Uterus (tissue), 4 donors: ENCODE data around the gene HSPA5. TPM values are rescaled to one million over a fixed set of nuclear protein-coding genes. Genes with fewer than 3 reads are reported as not detected.

ENCODE experiments used
- DNase-seq, 2 donors: peaks; one replicate each; pipeline ENCODE4 v3.0.0-alpha.2; 2019 to 2020
- H3K27ac ChIP-seq, 2 donors: fragments of 200-600 bp; sonication (generic); 1 replicate in 1 of 2; 2 replicates in 1 of 2; pipeline ENCODE4 v1.5.1; 2016 to 2018
- H3K27me3 ChIP-seq, 2 donors: fragments of 200-600 bp; sonication (generic); one replicate each; pipeline ENCODE4 v1.5.1; 2018 to 2019; ENCODE audit warnings: control low read depth in 1 of 2
- H3K36me3 ChIP-seq, 2 donors: fragments of 200-600 bp; sonication (generic); one replicate each; pipeline ENCODE4 v1.5.1; 2019; ENCODE audit warnings: control low read depth in 1 of 2
- H3K4me1 ChIP-seq, 2 donors: fragments of 200-600 bp; sonication (generic); one replicate each; pipeline ENCODE4 v1.5.1; 2018 to 2019; ENCODE audit warnings: control low read depth in 1 of 2
- H3K4me3 ChIP-seq, 2 donors: fragments of 200-600 bp; sonication (generic); 1 replicate in 1 of 2; 2 replicates in 1 of 2; pipeline ENCODE4 v1.5.1; 2018 to 2019; ENCODE audit warnings: mild to moderate bottlenecking in 1 of 2
- H3K9me3 ChIP-seq, 2 donors: fragments of 200-600 bp; sonication (generic); one replicate each; pipeline ENCODE4 v1.5.1; 2019; ENCODE audit warnings: control low read depth in 1 of 2
- POLR2A ChIP-seq, 2 donors: fragments of 450-650 bp; IDR thresholded peaks; one replicate each; pipeline ENCODE4 v1.6.1; 2016; ENCODE audit warnings: antibody characterized with exemption in 2 of 2, mild to moderate bottlenecking in 1 of 2, moderate library complexity in 1 of 2
- intact Hi-C: fragments of 100-400 bp; cut with DNase I; formaldehyde crosslinking; loops from one replicate; pipeline ENCODE4 v1.15.1; 2023; ENCODE audit warnings: low total_unique reads
- small RNA-seq: library from RNA; depleted of rRNA; stranded (forward); fragments of <200 nt; gene quantifications from one replicate; pipeline ENCODE3, GENCODE V24; 2016
- total RNA-seq, 4 donors: library from RNA; depleted of rRNA in 3 of 4; stranded (reverse); fragments of >200 nt in 3 of 4; gene quantifications; one replicate each; pipeline versions ENCODE4 v1.1.0 to v1.2.4, GENCODE V29; 2014 to 2023
- TF ChIP-seq, protein P1 (sequence below), 4 experiments: fragments of 200-600 bp in 2 of 4; fragments of 450-650 bp in 2 of 4; sonication (generic) in 2 of 4; IDR thresholded peaks; one replicate each; pipeline ENCODE4 v1.5.1; 2016 to 2019; ENCODE audit warnings: antibody characterized with exemption in 4 of 4, mild to moderate bottlenecking in 2 of 4, moderate library complexity in 1 of 4
- donor health status: DM: yes; HTN: yes; CAD: no.

Gene HSPA5
- total RNA-seq, 4 donors from 2014 or later = 23.1 to 143 (median 88.4) TPM

DNA sequence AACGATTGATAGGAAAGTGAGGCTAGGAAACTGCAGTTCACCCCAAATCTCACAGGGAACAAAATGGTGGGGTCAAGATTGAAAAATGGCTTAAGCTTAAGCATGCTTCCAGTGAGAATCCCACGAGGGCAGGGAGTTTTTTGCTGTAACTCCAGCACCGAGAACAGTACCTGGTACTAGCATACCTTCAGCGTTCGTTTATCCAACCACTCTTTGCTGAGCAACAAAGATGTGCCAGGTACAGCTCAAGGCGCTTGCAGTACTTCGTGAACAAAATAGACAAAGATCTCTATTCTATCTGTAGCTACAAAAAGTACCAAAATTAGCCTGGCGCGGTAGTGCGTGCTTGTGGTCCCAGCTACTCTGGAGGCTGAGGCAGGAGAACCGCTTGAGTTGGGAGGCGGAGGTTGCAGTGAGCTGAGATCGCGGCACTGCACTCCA is 50.8 kb downstream of the HSPA5 start:
- TF ChIP-seq POLR2A (IDR thresholded peaks at IDR 0.05) = no peak
- TF ChIP-seq, protein P1, sequence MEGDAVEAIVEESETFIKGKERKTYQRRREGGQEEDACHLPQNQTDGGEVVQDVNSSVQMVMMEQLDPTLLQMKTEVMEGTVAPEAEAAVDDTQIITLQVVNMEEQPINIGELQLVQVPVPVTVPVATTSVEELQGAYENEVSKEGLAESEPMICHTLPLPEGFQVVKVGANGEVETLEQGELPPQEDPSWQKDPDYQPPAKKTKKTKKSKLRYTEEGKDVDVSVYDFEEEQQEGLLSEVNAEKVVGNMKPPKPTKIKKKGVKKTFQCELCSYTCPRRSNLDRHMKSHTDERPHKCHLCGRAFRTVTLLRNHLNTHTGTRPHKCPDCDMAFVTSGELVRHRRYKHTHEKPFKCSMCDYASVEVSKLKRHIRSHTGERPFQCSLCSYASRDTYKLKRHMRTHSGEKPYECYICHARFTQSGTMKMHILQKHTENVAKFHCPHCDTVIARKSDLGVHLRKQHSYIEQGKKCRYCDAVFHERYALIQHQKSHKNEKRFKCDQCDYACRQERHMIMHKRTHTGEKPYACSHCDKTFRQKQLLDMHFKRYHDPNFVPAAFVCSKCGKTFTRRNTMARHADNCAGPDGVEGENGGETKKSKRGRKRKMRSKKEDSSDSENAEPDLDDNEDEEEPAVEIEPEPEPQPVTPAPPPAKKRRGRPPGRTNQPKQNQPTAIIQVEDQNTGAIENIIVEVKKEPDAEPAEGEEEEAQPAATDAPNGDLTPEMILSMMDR (IDR thresholded peaks at IDR 0.05) = no peak
- no peak for DNase-seq
- intact Hi-C loops = no loop called here
- H3K4me3 ChIP-seq = peak overlapping the region; percentile 74 to 93
- peaks cover 5 to 13% of the 10 kb centered on the region in 2 donors for H3K4me1 ChIP-seq
- H3K36me3 ChIP-seq = no peaks in the 10 kb centered on the region
- no peaks in the 10 kb centered on the region for H3K9me3 ChIP-seq
- H3K27me3 ChIP-seq = no peaks in the 10 kb centered on the region
- peak overlapping the region; percentile 91 to 92 for H3K27ac ChIP-seq

- H3K9me3 ChIP-seq = no peaks in the 10 kb centered on the region
- DNase-seq = peak; percentile 95 to 97
- H3K4me1 ChIP-seq = peaks cover 9 to 13% of the 10 kb centered on the region in 2 donors
- no peaks in the 10 kb centered on the region for H3K36me3 ChIP-seq
- no peaks in the 10 kb centered on the region for H3K27me3 ChIP-seq
- intact Hi-C loops = no loop called here
- peak; percentile 54 to 87 for TF ChIP-seq POLR2A (IDR thresholded peaks at IDR 0.05)
- TF ChIP-seq, protein P1 (IDR thresholded peaks at IDR 0.05) = peak; percentile 57 to 77 (median 72)
- H3K27ac ChIP-seq = peak within 1 kb of the TSS; percentile 91 to 92
- H3K4me3 ChIP-seq = peak within 1 kb of the TSS; percentile 74 to 93
Observed at GRCh38 chr9:125189361-125190289, 51.5 kb downstream of the HSPA5 start, which contains the start of gene PPP6C. Gene PPP6C (minus strand): TSS chr9:125189803. CDS start chr9:125189718, 85 bp downstream.

DNA sequence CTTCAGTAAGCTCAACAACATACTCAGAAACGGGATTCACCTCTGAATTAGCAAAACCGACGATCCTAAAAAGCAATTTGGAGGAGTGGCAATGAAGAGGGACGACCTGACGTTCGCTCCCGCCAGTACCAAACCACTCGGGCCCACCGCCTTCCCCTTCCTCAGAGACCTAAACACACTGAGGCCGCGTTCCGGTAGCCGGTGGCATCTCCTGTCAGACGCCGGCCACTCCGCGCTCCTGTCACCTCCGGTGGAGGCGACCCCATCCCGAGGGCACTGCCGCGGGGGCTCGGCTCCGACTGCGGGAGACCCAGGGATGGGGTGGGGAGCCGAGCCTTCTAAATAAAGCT is 52.2 kb downstream of the HSPA5 start:
- no peak for DNase-seq

More for the DNA sequence above, 52.2 kb downstream of the HSPA5 start:
- H3K27me3 ChIP-seq = no peaks in the 10 kb centered on the region
- H3K4me3 ChIP-seq = peak overlapping the region; percentile 74 to 93
- H3K9me3 ChIP-seq = no peaks in the 10 kb centered on the region
- TF ChIP-seq POLR2A (IDR thresholded peaks at IDR 0.05) = no peak
- TF ChIP-seq, protein P1 (IDR thresholded peaks at IDR 0.05) = no peak
- H3K27ac ChIP-seq = peak overlapping the region; percentile 91 to 92
- intact Hi-C loops = no loop called here
- peaks cover 10 to 13% of the 10 kb centered on the region in 2 donors for H3K4me1 ChIP-seq
- no peaks in the 10 kb centered on the region for H3K36me3 ChIP-seq

Small RNA genes within 50 kb of the gene (small RNA-seq; reads per million reads assigned to genes)
- not detected for gene AL354710.1

Other genes starting within 250 kb of the HSPA5 start
- 10 to 100 TPM; 10.2 to 26.4 (median 14.4) TPM for gene SCAI, start 97.8 kb downstream of the HSPA5 start, total RNA-seq
- 10 to 100 TPM; 19.0 to 43.7 (median 21.2) TPM for gene PPP6C, start 51.5 kb downstream of the HSPA5 start, total RNA-seq
- 10 to 100 TPM; 16.0 to 39.7 (median 21.0) TPM for gene RABEPK, start 40.8 kb downstream of the HSPA5 start, total RNA-seq
- 10 to 100 TPM; 41.0 to 73.8 (median 64.0) TPM for gene GAPVD1, start 20.5 kb upstream of the HSPA5 start, total RNA-seq